GM23248 (cell line): Measurements from ENCODE around the gene TMC1. TPM values are rescaled to one million over a fixed set of nuclear protein-coding genes. Genes with fewer than 3 reads are reported as not detected.
A peak's percentile ranks its signal among the peaks of the same experiment; 100 is the strongest.

ENCODE experiments used
- DNase-seq: peaks from one replicate; pipeline ENCODE4 v3.0.0-alpha.2; 2015
- H2AFZ ChIP-seq: fragments of 200-600 bp; sonication (generic); 2 replicates; pipeline ENCODE4 v1.6.1; 2016; ENCODE audit warnings: antibody characterized with exemption
- H3F3A ChIP-seq: fragments of 200-600 bp; sonication (generic); 2 replicates; pipeline ENCODE4 v1.6.1; 2016; ENCODE audit warnings: mild to moderate bottlenecking, antibody characterized with exemption, mixed run types; ENCODE audit not compliant: insufficient read depth
- H3K27ac ChIP-seq: fragments of 200-600 bp; sonication (generic); 2 replicates; pipeline ENCODE4 v1.5.1; 2016; ENCODE audit warnings: mild to moderate bottlenecking
- H3K27me3 ChIP-seq: fragments of 200-600 bp; sonication (generic); replicated peaks from 2 replicates; pipeline ENCODE4 v1.6.1; 2016; ENCODE audit warnings: mild to moderate bottlenecking; ENCODE audit not compliant: insufficient read depth
- H3K36me3 ChIP-seq: fragments of 200-600 bp; sonication (generic); 2 replicates; pipeline ENCODE4 v1.6.1; 2016; ENCODE audit warnings: low read depth, mild to moderate bottlenecking
- H3K4me1 ChIP-seq: fragments of 200-600 bp; sonication (generic); 2 replicates; pipeline ENCODE4 v1.6.1; 2016; ENCODE audit warnings: mild to moderate bottlenecking; ENCODE audit not compliant: insufficient read depth
- H3K4me2 ChIP-seq: fragments of 200-600 bp; sonication (generic); one replicate; pipeline ENCODE4 v1.6.1; 2016; ENCODE audit warnings: mild to moderate bottlenecking; ENCODE audit not compliant: unreplicated experiment
- H3K4me3 ChIP-seq: fragments of 200-600 bp; sonication (generic); 2 replicates; pipeline ENCODE4 v1.5.1; 2016; ENCODE audit warnings: mild to moderate bottlenecking
- H3K79me2 ChIP-seq: fragments of 200-600 bp; sonication (generic); 2 replicates; pipeline ENCODE4 v1.6.1; 2016; ENCODE audit warnings: mild to moderate bottlenecking; ENCODE audit not compliant: insufficient read depth
- H3K9ac ChIP-seq: fragments of 200-600 bp; sonication (generic); 2 replicates; pipeline ENCODE4 v1.6.1; 2016; ENCODE audit warnings: mild to moderate bottlenecking
- H3K9me2 ChIP-seq: fragments of 200-600 bp; sonication (generic); 2 replicates; pipeline ENCODE4 v1.6.1; 2016; ENCODE audit warnings: mixed run types, mild to moderate bottlenecking, moderate library complexity; ENCODE audit not compliant: insufficient read depth
- H3K9me3 ChIP-seq: fragments of 200-600 bp; sonication (generic); one replicate; pipeline ENCODE4 v1.6.1; 2017; ENCODE audit warnings: low read depth
- H4K20me1 ChIP-seq: fragments of 200-600 bp; sonication (generic); 2 replicates; pipeline ENCODE4 v1.6.0; 2016; ENCODE audit not compliant: insufficient read depth
- EZH2 ChIP-seq: fragments of 200-600 bp; sonication (generic); IDR thresholded peaks from 2 replicates; pipeline ENCODE4 v1.6.1; 2018; ENCODE audit warnings: antibody characterized with exemption, mild to moderate bottlenecking; ENCODE audit not compliant: insufficient read depth, poor library complexity, severe bottlenecking
- EZH2phosphoT487 ChIP-seq: fragments of 200-600 bp; sonication (generic); IDR thresholded peaks from 2 replicates; pipeline ENCODE4 v1.6.1; 2018; ENCODE audit warnings: antibody characterized with exemption, moderate library complexity, mild to moderate bottlenecking, low read depth; ENCODE audit not compliant: insufficient read depth
- WGBS, 2 experiments: methylation state at CpG; one replicate each; pipeline ENCODE4 v1.1.6; 2015 to 2017; ENCODE audit warnings: low lambda C conversion rate in 2 of 2, low coverage in 1 of 2; ENCODE audit errors: missing lambda C conversion rate in 2 of 2; 5-methylcytosine and 5-hydroxymethylcytosine counted together
- in situ Hi-C: fragments of 300-500 bp; cut with MboI; formaldehyde crosslinking; loops from 2 replicates; pipeline ENCODE4 v1.15.0; 2020
- polyA plus RNA-seq: library from polyadenylated mRNA; unstranded; fragments of >200 nt; fragmentation: Nextera tagmentation; extraction: Ambion mirVana; gene quantifications from 2 replicates; pipeline ENCODE4 v1.2.1, GENCODE V29; 2016
- total RNA-seq: library from RNA; depleted of rRNA; stranded (reverse); fragments of >200 nt; shearing (Covaris generic); gene quantifications from 2 replicates; pipeline ENCODE4 v1.2.3, GENCODE V29; 2014

Gene TMC1
- total and polyA plus RNA-seq, 2 experiments from 2014 or later, result 0.45 TPM; not detected in 1

- Histone ChIP-seq H3K4me2 (no peak overlapping the region), H4K20me1 (no peaks in the 10 kb centered on the region), H3K4me3 (no peak overlapping the region), H3K9ac (no peak overlapping the region), H3K27me3 (no peaks in the 10 kb centered on the region), H3K9me3 (no peaks in the 10 kb centered on the region), H3K4me1 (no peaks in the 10 kb centered on the region), H3K9me2 (no peaks in the 10 kb centered on the region), H3K36me3 (no peaks in the 10 kb centered on the region), H2AFZ (no peak overlapping the region), H3K79me2 (no peaks in the 10 kb centered on the region), H3K27ac (no peak overlapping the region), H3F3A (no peaks in the 10 kb centered on the region)
- DNase-seq, result no peak
- TF ChIP-seq EZH2 (no peak), EZH2phosphoT487 (no peak)
- WGBS, 2 experiments, result 59% methylated on average over 5 of the region's 5 CpGs
- in situ Hi-C loops, result loop anchor here (10.0 kb wide), 1 partner anchor 539 kb away; no protein-coding TSS in a partner anchor
Observed at GRCh38 chr9:72823971-72824370, 302.6 kb downstream of the TMC1 start.

GRCh38 chr9:72826996-72827949 is 305.9 kb downstream of the TMC1 start:
- no peaks in the 10 kb centered on the region for H3K36me3 ChIP-seq
- H3K27me3 ChIP-seq, result no peaks in the 10 kb centered on the region
- H3K79me2 ChIP-seq, result no peaks in the 10 kb centered on the region
- no peak overlapping the region for H3K4me3 ChIP-seq
- 59 to 63% methylated on average over 7 of the region's 7 CpGs for WGBS, 2 experiments
- no peak for TF ChIP-seq EZH2phosphoT487
- TF ChIP-seq EZH2, result no peak
- H3K9me3 ChIP-seq, result no peaks in the 10 kb centered on the region
- H3K9me2 ChIP-seq, result no peaks in the 10 kb centered on the region
- H3K4me1 ChIP-seq, result no peaks in the 10 kb centered on the region
- H3F3A ChIP-seq, result no peaks in the 10 kb centered on the region
- H3K9ac ChIP-seq, result no peak overlapping the region
- DNase-seq, result no peak
- no peaks in the 10 kb centered on the region for H4K20me1 ChIP-seq
- no peak overlapping the region for H3K4me2 ChIP-seq
- H3K27ac ChIP-seq, result no peak overlapping the region
- in situ Hi-C loops, result loop anchor here (10.0 kb wide), 1 partner anchor 542 kb away; no protein-coding TSS in a partner anchor
- no peak overlapping the region for H2AFZ ChIP-seq

- Histone ChIP-seq H3K27me3 (0 out of 2 replicates have a peak, but pooled peaks cover under 1% of the 10 kb centered on the region), H3K9me2 (no peaks in the 10 kb centered on the region), H3K4me1 (no peaks in the 10 kb centered on the region), H3K9ac (no peak overlapping the region), H4K20me1 (no peaks in the 10 kb centered on the region), H3K4me2 (no peak overlapping the region), H3K27ac (no peak overlapping the region), H3K4me3 (no peak overlapping the region), H2AFZ (no peak overlapping the region), H3K9me3 (no peaks in the 10 kb centered on the region), H3K79me2 (no peaks in the 10 kb centered on the region), H3F3A (no peaks in the 10 kb centered on the region), H3K36me3 (no peaks in the 10 kb centered on the region)
- TF ChIP-seq EZH2, result no peak
- TF ChIP-seq EZH2phosphoT487, result no peak
- in situ Hi-C loops, result loop anchor here (10.0 kb wide), 1 partner anchor 543 kb away; no protein-coding TSS in a partner anchor
- 77 to 88% methylated on average over 2 of the region's 2 CpGs for WGBS, 2 experiments
- DNase-seq, result peak; percentile 11
Observed at GRCh38 chr9:72827950-72828731, 306.7 kb downstream of the TMC1 start.

GRCh38 chr9:72834994-72835393 is 313.6 kb downstream of the TMC1 start:
- no peak for DNase-seq
- no peaks in the 10 kb centered on the region for H3K9me3 ChIP-seq
- no peak overlapping the region for H3K4me2 ChIP-seq
- 66 to 71% methylated on average over 1 of the region's 1 CpG for WGBS, 2 experiments
- no peaks in the 10 kb centered on the region for H3K4me1 ChIP-seq
- H2AFZ ChIP-seq, result no peak overlapping the region
- no peak overlapping the region for H3K4me3 ChIP-seq
- H3K9me2 ChIP-seq, result no peaks in the 10 kb centered on the region
- no peak overlapping the region for H3K27ac ChIP-seq
- H3K27me3 ChIP-seq, result 0 out of 2 replicates have a peak, but pooled peaks cover 6% of the 10 kb centered on the region
- no peak overlapping the region for H3K9ac ChIP-seq
- no peaks in the 10 kb centered on the region for H3K79me2 ChIP-seq
- TF ChIP-seq EZH2phosphoT487 (no peak), EZH2 (no peak)
- no peaks in the 10 kb centered on the region for H3F3A ChIP-seq
- in situ Hi-C loops, result no loop called here
- no peaks in the 10 kb centered on the region for H4K20me1 ChIP-seq
- no peaks in the 10 kb centered on the region for H3K36me3 ChIP-seq
